Measurements from ENCODE around the gene DNTT.

DNTT gene

DNA sequence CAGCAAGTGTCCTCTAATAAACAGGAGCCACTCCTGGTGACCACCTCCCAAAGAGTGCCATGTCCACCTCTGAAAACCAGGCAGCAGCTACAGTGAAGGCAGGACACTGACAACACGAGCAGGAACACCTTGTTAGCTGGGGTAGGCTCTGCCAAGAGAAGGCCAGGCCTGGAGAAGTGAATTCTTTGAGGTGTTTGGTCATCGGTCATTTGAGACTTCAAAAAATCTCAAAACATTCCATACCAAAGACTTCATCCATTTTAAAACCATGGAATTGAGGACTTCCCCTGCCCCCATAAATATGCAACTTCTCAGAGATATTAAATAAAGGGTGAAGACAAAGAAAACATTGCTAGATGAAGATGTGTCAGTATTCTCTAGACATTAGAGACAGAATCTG is 82.9 kb downstream of the DNTT start:
- no peak for DNase-seq

DNA sequence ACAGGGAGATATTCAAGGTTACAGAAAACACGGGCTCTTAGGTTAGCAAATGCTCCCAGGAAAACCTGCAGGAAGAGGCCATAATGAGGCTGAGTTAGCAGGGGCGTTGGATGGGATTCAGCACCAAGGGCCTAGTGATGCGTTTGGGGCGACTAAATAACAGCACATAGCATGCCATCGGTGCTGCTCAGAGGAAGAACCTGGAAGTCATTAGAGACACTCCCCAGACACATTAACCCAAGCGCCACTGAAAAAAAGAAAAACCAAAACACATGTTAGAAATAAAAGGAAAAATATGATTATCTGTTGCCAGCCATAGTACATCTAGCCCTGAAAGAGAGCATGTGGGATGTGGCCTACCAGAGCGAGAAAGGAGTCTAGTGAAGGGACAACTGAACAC is 83.4 kb downstream of the DNTT start:
- no peak for DNase-seq

Data from Kasumi-1 (cell line).